ENCODE results near the gene FANCE.

GRCh38 chr6:35442693-35443092 is 9.4 kb upstream of the FANCE start:
- TF ChIP-seq, protein P1, sequence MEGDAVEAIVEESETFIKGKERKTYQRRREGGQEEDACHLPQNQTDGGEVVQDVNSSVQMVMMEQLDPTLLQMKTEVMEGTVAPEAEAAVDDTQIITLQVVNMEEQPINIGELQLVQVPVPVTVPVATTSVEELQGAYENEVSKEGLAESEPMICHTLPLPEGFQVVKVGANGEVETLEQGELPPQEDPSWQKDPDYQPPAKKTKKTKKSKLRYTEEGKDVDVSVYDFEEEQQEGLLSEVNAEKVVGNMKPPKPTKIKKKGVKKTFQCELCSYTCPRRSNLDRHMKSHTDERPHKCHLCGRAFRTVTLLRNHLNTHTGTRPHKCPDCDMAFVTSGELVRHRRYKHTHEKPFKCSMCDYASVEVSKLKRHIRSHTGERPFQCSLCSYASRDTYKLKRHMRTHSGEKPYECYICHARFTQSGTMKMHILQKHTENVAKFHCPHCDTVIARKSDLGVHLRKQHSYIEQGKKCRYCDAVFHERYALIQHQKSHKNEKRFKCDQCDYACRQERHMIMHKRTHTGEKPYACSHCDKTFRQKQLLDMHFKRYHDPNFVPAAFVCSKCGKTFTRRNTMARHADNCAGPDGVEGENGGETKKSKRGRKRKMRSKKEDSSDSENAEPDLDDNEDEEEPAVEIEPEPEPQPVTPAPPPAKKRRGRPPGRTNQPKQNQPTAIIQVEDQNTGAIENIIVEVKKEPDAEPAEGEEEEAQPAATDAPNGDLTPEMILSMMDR (IDR thresholded peaks at IDR 0.05; ENCODE audit: insufficient read depth, low read length, poor library complexity, severe bottlenecking), result no peak
- no peak for TF ChIP-seq EZH2phosphoT487 (conservative IDR thresholded peaks at IDR 0.05; ENCODE audit: low read length)

All from SU-DHL-6 (cell line).